Subcutaneous abdominal adipose tissue (tissue), 5 donors: ENCODE data around the gene TASOR2.

Experiments used
- H3K27ac ChIP-seq: one replicate; pipeline ENCODE4 v1.7.0; 2013; ENCODE audit warnings: low read depth, mild to moderate bottlenecking, inconsistent platforms, low read length, moderate library complexity
- H3K27me3 ChIP-seq, 5 donors: one replicate each; pipeline ENCODE4 v1.7.0; 2013; ENCODE audit warnings: low read length in 5 of 5, inconsistent platforms in 1 of 5; ENCODE audit not compliant: control insufficient read depth in 5 of 5, insufficient read depth in 4 of 5
- H3K36me3 ChIP-seq, 5 donors: one replicate each; pipeline ENCODE4 v1.7.0; 2013; ENCODE audit warnings: low read length in 5 of 5; ENCODE audit not compliant: control insufficient read depth in 5 of 5, insufficient read depth in 5 of 5
- H3K4me1 ChIP-seq, 5 donors: one replicate each; pipeline ENCODE4 v1.7.0; 2013; ENCODE audit warnings: low read length in 5 of 5, mild to moderate bottlenecking in 3 of 5, moderate library complexity in 1 of 5; ENCODE audit not compliant: control insufficient read depth in 5 of 5, insufficient read depth in 5 of 5
- H3K4me3 ChIP-seq, 5 donors: one replicate each; pipeline ENCODE4 v1.7.0; 2013; ENCODE audit warnings: low read length in 5 of 5, low read depth in 1 of 5
- H3K9ac ChIP-seq, 5 donors: one replicate each; pipeline ENCODE4 v1.7.0; 2013; ENCODE audit warnings: low read length in 5 of 5, mild to moderate bottlenecking in 4 of 5, moderate library complexity in 3 of 5
- H3K9me3 ChIP-seq, 5 donors: one replicate each; pipeline ENCODE4 v1.7.0; 2013; ENCODE audit warnings: low read length in 5 of 5; ENCODE audit not compliant: control insufficient read depth in 5 of 5
- donor health status: healthy.
- donor health status: healthy.
- donor health status: healthy.
- donor health status: healthy.
- donor health status: healthy.

The TASOR2 gene

DNA sequence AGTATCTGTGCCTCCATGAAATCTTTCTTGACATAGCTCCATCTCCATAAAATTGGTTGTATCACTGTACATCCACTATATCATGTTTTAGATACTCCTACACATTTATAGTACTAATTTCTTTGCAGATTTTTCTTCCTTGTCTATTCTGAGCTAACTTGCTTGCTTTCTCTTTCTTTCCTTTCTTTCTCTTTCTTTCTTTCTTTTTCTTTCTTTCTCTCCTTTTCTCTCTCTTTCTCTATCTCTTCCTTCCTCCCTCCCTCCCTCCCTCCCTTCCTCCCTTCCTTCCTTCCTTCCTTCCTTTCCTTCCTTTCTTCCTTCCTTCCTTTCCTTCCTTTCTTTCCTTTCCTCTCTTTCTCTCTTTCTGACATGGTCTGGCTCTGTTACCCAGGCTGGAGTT, 23.7 kb downstream of the TASOR2 start:
- H3K36me3 ChIP-seq, result no peaks in the 10 kb centered on the region
- no peak overlapping the region for H3K27ac ChIP-seq
- H3K4me3 ChIP-seq, result no peak overlapping the region
- H3K27me3 ChIP-seq, result no peaks in the 10 kb centered on the region
- H3K9me3 ChIP-seq, result no peaks in the 10 kb centered on the region
- peaks cover 0 to 10% (median 0%) of the 10 kb centered on the region in 5 donors for H3K4me1 ChIP-seq
- H3K9ac ChIP-seq, result no peak overlapping the region

DNA sequence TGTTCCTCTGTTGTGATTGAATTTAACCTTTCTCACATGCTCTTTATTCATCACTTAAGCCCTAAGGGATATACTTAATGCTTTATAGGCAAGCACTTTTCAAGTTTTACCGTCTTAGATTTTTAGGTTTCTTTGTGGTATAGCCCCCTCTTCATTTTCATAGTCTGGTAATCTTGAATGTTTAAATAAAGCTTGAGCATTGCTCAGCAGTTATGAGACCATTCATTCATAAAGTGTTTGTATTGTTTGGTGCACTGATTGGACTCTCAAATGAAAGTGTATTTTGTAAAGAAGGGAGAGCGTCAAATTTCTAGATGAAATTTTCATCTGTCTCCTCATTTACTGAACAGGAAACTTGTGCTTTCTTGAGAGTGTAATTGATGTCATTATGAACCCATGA, 25.2 kb downstream of the TASOR2 start:
- Histone ChIP-seq H3K36me3 (no peaks in the 10 kb centered on the region), H3K4me3 (no peak overlapping the region), H3K27me3 (no peaks in the 10 kb centered on the region), H3K4me1 (peaks cover 0 to 10% (median 0%) of the 10 kb centered on the region in 5 donors), H3K27ac (no peak overlapping the region), H3K9ac (no peak overlapping the region), H3K9me3 (no peaks in the 10 kb centered on the region)

DNA sequence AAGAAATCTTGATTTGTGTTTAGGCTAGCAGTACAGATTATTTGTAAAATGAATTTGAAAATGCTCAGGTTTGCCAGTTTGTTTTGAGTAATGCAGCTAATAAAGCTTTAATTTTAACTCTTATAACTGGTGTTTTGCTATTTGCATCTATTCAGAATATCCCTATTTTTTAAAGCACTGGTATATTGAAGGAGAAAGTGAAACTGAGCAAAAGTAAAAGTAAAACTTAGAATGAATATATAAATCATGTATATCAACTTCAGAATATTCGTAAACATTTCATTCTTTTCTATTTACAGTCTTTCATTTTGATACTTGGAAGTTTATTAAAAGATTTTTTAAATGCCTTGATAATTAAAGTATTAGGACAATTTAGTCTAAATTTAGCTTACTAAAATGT, 26.2 kb downstream of the TASOR2 start:
- H3K9me3 ChIP-seq, result no peaks in the 10 kb centered on the region
- H3K4me1 ChIP-seq, result peaks cover 0 to 10% (median 0%) of the 10 kb centered on the region in 5 donors
- H3K27ac ChIP-seq, result peak overlapping the region; percentile 8

DNA sequence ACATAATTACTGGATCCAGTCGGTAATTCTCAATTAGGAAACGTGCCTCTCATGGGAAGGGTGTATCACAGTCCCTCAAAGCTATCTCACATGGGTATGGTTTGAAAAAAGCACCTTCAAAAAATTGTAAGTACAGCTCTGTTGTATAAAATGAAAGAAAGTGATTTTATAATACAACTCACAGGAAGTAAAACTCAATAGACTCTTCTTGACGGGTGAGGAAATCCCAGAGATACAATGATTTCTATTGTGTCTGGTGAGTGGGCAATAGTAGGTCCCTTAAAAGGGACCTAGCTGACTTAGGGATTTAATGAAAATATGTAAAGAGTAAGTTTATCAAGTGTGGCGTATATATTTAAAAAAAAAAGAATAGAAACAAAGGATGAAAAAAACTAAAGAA, 27.0 kb downstream of the TASOR2 start:
- Histone ChIP-seq H3K27ac (no peak overlapping the region), H3K4me1 (peaks cover 0 to 10% (median 0%) of the 10 kb centered on the region in 5 donors), H3K27me3 (no peaks in the 10 kb centered on the region), H3K4me3 (peak overlapping the region in 3 of 5 donors; percentile 42 to 49 (median 47)), H3K9ac (peak overlapping the region in 3 of 5 donors; percentile 1 to 55 (median 46)), H3K9me3 (no peaks in the 10 kb centered on the region), H3K36me3 (no peaks in the 10 kb centered on the region)

More for the DNA sequence above, 26.2 kb downstream of the TASOR2 start:
- Histone ChIP-seq H3K36me3 (no peaks in the 10 kb centered on the region), H3K4me3 (peak overlapping the region in 3 of 5 donors; percentile 42 to 49 (median 47)), H3K9ac (peak overlapping the region in 2 of 5 donors; percentile 1 to 46), H3K27me3 (no peaks in the 10 kb centered on the region)

DNA sequence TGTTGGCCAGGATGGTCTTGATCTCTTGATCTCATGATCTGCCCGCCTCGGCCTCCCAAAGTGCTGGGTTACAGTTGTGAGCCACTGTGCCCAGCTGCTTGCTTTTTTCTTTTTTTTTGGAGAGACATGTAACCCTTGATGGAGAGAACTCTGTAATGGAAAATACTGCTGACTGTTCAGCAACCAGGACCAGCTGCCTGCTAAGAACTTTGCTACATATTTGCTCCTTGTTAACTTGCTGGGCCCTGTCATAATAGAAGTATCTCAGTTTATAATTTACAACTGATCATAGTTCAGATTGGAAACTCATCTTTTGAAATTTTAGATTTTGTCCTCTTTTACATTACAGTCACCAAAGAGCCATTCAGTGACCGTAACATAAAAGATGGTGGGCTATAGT, 34.9 kb downstream of the TASOR2 start:
- Histone ChIP-seq H3K27me3 (no peaks in the 10 kb centered on the region), H3K9ac (no peak overlapping the region), H3K4me1 (no peaks in the 10 kb centered on the region), H3K36me3 (peaks cover 6 to 17% (median 13%) of the 10 kb centered on the region in 5 donors), H3K27ac (no peak overlapping the region), H3K4me3 (no peak overlapping the region), H3K9me3 (no peaks in the 10 kb centered on the region)

DNA sequence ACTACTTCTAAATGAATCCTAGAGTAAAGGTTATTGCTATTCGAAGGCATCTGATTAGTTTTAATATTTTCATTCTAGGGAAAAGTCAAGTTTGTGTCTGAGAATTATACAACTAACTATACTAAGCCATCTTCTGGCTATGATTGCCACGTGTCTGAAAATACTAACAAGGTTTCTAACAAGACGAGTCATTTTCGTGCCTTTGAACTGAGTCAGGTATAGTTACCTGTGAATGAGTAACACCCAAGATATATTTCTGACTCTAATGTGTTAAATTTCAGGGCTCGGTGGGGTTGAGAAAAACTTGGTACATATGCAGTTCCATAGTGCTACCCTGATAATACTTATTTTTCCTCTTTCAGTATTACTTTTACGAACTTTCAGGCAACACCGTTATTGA, 35.5 kb downstream of the TASOR2 start:
- Histone ChIP-seq H3K9me3 (no peaks in the 10 kb centered on the region), H3K4me1 (no peaks in the 10 kb centered on the region), H3K27me3 (no peaks in the 10 kb centered on the region), H3K36me3 (peaks cover 6 to 17% (median 13%) of the 10 kb centered on the region in 5 donors), H3K27ac (no peak overlapping the region), H3K4me3 (no peak overlapping the region), H3K9ac (no peak overlapping the region)

DNA sequence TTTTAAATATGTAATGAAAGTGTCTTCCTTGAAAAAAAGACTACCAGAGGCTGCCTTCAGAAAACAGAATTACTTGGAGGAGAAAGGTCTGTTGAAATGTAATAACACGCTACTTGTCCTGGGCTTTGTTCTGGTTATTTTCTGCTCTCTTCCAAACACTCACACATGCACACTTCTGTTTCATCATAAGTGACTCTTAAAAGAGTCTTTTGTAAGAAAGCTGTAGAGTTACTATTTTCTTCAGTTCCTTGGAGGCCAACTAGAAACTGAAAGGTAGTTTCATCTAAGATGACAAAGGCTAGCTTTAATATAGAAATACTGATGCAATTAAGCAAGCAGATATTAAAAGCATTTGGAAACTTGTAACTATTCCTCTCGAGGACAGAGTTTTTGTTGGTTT, 39.1 kb downstream of the TASOR2 start:
- Histone ChIP-seq H3K9me3 (no peaks in the 10 kb centered on the region), H3K4me1 (no peaks in the 10 kb centered on the region), H3K27ac (no peak overlapping the region), H3K36me3 (peaks cover 12 to 23% (median 18%) of the 10 kb centered on the region in 5 donors), H3K9ac (no peak overlapping the region), H3K4me3 (no peak overlapping the region), H3K27me3 (no peaks in the 10 kb centered on the region)

DNA sequence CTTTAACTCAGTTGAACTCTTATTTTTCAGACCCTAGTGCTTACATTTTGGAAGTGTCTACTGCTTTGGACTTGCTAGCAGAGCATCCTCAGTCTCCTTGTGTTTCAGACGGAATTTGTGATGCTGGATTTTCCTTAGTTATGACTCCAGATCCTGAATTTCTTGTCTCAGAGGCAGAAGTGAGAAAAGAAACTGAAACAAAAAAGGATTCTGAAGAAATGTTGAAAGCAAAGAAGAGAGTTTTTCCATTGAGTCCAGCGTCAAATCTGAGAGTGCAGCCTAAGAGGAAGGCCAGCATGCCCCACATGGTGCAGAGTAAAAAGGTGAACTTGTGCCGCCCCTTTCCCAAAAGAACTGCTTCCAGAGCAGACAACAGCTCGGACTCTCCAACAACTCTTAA, 46.1 kb downstream of the TASOR2 start:
- Histone ChIP-seq H3K9me3 (no peaks in the 10 kb centered on the region), H3K27ac (no peak overlapping the region), H3K9ac (no peak overlapping the region), H3K27me3 (no peaks in the 10 kb centered on the region), H3K4me3 (no peak overlapping the region), H3K4me1 (no peaks in the 10 kb centered on the region), H3K36me3 (peaks cover 25 to 42% (median 27%) of the 10 kb centered on the region in 5 donors)

DNA sequence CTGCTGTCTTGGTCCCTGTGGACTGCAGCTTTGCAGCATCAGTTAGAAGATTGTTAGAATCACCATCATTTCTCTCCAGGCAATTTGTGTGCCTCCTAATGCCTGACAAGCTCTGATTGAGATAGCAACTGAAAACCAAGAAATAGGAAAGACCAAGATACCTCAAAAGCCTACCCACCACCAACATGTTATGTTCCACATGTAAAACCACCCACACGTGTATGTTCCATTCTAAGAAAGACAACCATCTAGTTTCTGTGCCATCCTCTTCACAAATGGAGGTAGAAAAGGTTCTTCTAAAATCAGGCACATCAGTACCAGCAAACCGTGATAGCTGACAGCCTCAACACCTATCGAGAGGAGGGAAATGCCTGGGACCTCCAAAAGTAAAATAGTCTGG, 46.9 kb downstream of the TASOR2 start:
- no peak overlapping the region for H3K4me3 ChIP-seq
- no peaks in the 10 kb centered on the region for H3K9me3 ChIP-seq
- H3K9ac ChIP-seq, result no peak overlapping the region
- no peaks in the 10 kb centered on the region for H3K4me1 ChIP-seq
- H3K36me3 ChIP-seq, result peaks cover 25 to 42% (median 27%) of the 10 kb centered on the region in 5 donors
- H3K27ac ChIP-seq, result no peak overlapping the region
- H3K27me3 ChIP-seq, result no peaks in the 10 kb centered on the region

DNA sequence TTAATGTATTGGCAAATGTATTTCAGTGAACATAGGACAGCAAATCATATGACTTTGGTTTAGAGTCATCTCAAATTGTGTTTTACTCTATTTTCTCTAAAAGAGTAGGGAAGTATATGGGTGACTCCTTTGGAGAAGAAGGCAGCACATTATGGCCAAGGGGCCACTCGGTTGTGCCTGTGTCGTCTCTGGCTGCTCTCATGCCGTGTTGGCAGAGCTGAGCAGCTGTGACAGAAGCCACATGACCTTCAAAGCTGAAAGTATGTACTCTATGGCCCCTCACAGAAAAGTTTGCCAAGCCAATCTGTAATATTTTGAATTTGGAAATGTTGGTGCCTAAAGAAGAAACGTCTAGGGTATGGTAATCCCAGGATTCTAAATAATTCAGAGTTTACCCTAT, 47.5 kb downstream of the TASOR2 start:
- Histone ChIP-seq H3K9ac (no peak overlapping the region), H3K4me3 (no peak overlapping the region), H3K4me1 (no peaks in the 10 kb centered on the region), H3K36me3 (peaks cover 24 to 37% (median 24%) of the 10 kb centered on the region in 5 donors), H3K27me3 (no peaks in the 10 kb centered on the region), H3K27ac (no peak overlapping the region), H3K9me3 (no peaks in the 10 kb centered on the region)
